Left cardiac atrium (tissue), 4 donors: ENCODE results near the gene ANGPTL4. TPM values are rescaled to one million over a fixed set of nuclear protein-coding genes. Genes with fewer than 3 reads are reported as not detected.
"Not testable (repeated sequence)": the region's sequence is repeated elsewhere in the genome, so short reads cannot be mapped to it uniquely, and the experiment has no call there.

ENCODE experiments used
- ATAC-seq, 2 donors: fragments of 200-7000 bp; cut with Tn5 transposase; one replicate each; pipeline ENCODE4 v1.9.1; 2020; ENCODE audit warnings: mild to moderate bottlenecking in 2 of 2, moderate library complexity in 2 of 2
- DNase-seq: peaks from one replicate; pipeline ENCODE4 v3.0.0-alpha.2; 2020
- intact Hi-C, 2 donors: fragments of 100-400 bp; cut with DNase I; formaldehyde crosslinking; loops; one replicate each; pipeline versions ENCODE4 v1.14.1 to v1.15.1; 2022 to 2023
- total RNA-seq, 2 donors: library from RNA; stranded (reverse); fragmentation: NEBNext Ultra II Directional; extraction: Animal tissue kit (Norgen Biotek cat#: 25700); gene quantifications; one replicate each; pipeline ENCODE4 v1.2.1, GENCODE V29; 2021
- donor health status: DM: no; HTN: yes; CAD: no.
- donor health status: DM: no; HTN: yes; CAD: no; lungs with severe emphysema.
- donor health status: DM: yes; HTN: yes; CAD: no.
- donor health status: Dilated cardiomyopathy.

Gene ANGPTL4
- total RNA-seq, 2 donors from 2014 or later = 16.3 to 81.6 TPM

GRCh38 chr19:8397746-8398310 lies 33.9 kb downstream of the ANGPTL4 start:
- intact Hi-C loops = loop anchor here (2.0 to 5.0 kb wide), 2 partner anchors 43 to 46 kb away; no protein-coding TSS in a partner anchor
- peak in 1 of 2 donors; percentile 6 for ATAC-seq
- DNase-seq = no peak

DNA sequence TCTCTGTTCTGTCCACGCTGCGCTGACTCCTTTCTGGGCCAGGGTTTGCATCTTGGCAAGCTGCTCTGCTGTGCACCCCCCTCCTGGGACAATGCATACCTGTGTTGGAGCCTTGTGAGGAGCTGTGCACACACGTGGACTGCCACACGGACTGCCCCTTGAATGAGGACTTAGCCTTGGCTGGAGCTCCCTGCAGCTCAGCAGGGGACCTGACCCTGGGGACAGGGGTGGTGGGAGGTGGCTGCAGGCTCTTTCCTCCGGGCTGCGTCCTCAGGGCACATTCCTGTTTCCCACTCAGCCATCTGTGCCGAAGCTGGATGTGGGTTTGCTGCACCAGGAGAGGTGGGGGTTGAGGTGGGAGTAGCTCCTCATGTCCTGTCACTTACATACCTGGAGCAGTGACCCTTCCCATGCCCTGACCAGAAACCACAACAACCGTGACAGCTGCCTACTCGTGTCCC lies 34.4 kb downstream of the ANGPTL4 start:
- DNase-seq (no peak), ATAC-seq (no peak)
- intact Hi-C loops = loop anchor here in 1 of 2 donors (5.0 kb wide), 1 partner anchor 46 kb away; no protein-coding TSS in a partner anchor

GRCh38 chr19:8399681-8400188 lies 35.8 kb downstream of the ANGPTL4 start:
- no peak for ATAC-seq
- intact Hi-C loops = loop anchor here in 1 of 2 donors (5.0 kb wide), 1 partner anchor 47 kb away; no protein-coding TSS in a partner anchor

DNA sequence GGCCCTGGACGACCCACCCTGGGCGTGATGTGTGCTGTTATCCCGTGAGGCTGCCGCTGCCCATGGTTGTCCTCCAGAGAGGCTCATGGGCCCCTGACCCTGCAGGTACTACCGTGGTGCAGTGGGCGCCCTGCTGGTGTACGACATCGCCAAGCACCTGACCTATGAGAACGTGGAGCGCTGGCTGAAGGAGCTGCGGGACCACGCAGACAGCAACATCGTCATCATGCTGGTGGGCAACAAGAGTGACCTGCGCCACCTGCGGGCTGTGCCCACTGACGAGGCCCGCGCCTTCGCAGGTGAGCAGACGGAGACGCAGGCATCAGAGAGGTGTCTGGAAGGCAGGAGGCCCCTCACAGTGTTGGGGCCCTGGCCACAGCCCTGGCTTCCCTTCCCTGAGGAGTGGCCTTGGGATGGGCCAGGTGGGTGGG lies 38.0 kb downstream of the ANGPTL4 start:
- DNase-seq (no peak), ATAC-seq (no peak)
- intact Hi-C loops = no loop called here

More at GRCh38 chr19:8399681-8400188, 35.8 kb downstream of the ANGPTL4 start:
- DNase-seq = no peak

DNA sequence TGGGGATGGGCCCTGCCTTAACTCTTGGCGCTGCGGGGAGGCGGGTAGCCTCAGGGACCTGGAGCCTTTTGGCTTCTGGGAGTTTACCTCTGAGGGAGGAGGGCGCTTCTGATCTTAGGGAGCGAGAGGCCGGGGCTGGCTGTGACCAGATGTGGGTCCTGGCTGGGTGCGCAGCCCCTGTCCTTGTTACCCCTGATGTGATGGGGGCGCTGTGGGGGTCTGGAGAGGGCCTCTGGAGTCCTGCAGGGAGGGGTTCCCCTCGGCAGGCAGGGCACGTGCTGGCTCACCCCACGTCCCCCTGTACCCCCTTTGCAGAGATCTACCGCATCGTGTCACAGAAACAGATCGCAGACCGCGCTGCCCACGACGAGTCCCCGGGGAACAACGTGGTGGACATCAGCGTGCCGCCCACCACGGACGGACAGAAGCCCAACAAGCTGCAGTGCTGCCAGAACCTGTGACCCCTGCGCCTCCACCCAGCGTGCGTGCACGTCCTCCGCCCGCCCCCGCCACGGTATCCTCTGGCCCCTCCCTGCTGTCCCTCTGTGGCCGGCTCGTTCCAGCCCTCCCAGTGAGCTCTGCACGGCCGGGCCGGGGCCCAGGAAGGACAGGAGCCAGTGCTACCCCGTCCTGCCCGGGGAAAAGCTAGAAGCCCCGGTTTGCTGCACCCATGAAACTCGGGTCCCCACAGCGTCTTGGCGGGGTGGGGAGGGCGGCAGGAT lies 39.3 kb downstream of the ANGPTL4 start:
- ATAC-seq = no peak
- DNase-seq = no peak
- intact Hi-C loops = no loop called here

DNA sequence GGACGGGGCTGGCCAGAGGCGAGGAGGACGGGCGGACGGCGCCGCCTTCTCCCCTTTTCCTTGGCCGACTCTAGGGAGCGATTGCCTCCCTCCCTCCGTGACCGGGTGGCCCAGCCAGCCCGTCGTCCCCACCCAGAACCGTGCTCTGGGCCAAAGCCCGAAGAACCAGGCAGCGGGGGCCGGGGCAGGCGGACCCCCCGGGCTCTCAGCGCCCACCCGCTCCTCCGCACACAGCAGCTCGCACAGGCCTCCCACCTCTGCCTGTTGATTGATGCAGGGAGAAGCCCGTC lies 39.8 kb downstream of the ANGPTL4 start:
- DNase-seq = no peak
- intact Hi-C loops = no loop called here
- ATAC-seq = no peak

DNA sequence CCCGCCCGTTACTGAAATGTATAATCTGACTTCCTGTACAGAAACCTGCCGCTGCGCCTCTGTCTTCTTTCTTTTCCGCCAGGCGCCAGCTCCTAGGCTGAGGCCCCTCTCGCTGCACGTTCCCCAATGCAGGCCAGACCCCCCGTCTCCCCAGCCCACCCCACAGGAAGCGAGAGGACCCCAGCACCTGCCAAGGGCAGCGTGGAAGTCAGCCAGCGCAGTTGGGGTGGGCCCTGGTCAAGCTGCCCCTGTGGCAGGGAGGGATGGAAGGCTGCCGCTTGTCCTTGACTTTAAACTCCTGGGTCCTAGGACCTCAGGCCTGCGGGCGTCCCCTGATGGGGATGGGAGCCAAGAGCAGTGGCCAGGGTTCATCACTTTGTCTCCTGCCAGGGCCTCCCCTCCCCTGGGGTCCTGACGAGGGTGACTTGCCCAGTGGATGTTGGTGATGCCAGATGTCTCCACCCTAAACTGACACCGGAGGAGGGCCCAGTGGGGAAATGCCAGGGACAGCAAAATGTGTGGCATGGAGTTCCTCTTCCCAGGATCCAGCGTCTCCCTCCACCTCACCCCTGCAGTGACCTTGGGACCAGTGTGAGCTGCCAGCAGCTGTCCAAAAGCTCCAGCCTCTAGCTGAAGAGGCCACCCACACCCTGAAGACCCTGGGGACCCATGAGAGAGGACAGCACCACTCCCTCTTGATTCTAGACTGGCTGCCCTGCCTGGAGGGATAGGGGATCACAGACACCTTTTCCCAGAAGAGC lies 40.6 kb downstream of the ANGPTL4 start:
- DNase-seq (no peak), ATAC-seq (peak; percentile 30 to 57)
- intact Hi-C loops = no loop called here

GRCh38 chr19:8410718-8411117 lies 46.8 kb downstream of the ANGPTL4 start:
- intact Hi-C loops = loop anchor here in 1 of 2 donors (5.0 kb wide), 2 partner anchors 37 to 97 kb away; no protein-coding TSS in a partner anchor

GRCh38 chr19:8412783-8413628 lies 49.1 kb downstream of the ANGPTL4 start, which contains the start of gene MARCHF2:
Gene MARCHF2, plus strand, starts transcription at chr19:8413305. Its CDS starts 8,536 bp downstream, at chr19:8421841.
- ATAC-seq (peak; percentile 99 to 100), DNase-seq (peak; percentile 98)
- intact Hi-C loops = loop anchor here in 1 of 2 donors (5.0 kb wide), 2 partner anchors 34 to 94 kb away; no protein-coding TSS in a partner anchor

More at GRCh38 chr19:8410718-8411117, 46.8 kb downstream of the ANGPTL4 start:
- not testable (repeated sequence) for DNase-seq, ATAC-seq

GRCh38 chr19:8413629-8413995 lies 49.7 kb downstream of the ANGPTL4 start:
- intact Hi-C loops = loop anchor here in 1 of 2 donors (5.0 kb wide), 2 partner anchors 34 to 94 kb away; no protein-coding TSS in a partner anchor

GRCh38 chr19:8416796-8417195 lies 52.8 kb downstream of the ANGPTL4 start:
- DNase-seq (no peak), ATAC-seq (no peak)
- intact Hi-C loops = no loop called here

More at GRCh38 chr19:8413629-8413995, 49.7 kb downstream of the ANGPTL4 start:
- ATAC-seq (no peak), DNase-seq (no peak)

GRCh38 chr19:8421484-8422461 lies 57.8 kb downstream of the ANGPTL4 start:
- DNase-seq = no peak
- intact Hi-C loops = loop anchor here in 1 of 2 donors (5.0 kb wide), 1 partner anchor 41 kb away; no protein-coding TSS in a partner anchor
- no peak for ATAC-seq

- peak; percentile 98 to 99 for ATAC-seq
- intact Hi-C loops = loop anchor here in 1 of 2 donors (5.0 kb wide), 1 partner anchor 38 kb away; no protein-coding TSS in a partner anchor
These were observed 59.9 kb downstream of the ANGPTL4 start for GRCh38 chr19:8423817-8424223.

More at GRCh38 chr19:8423817-8424223, 59.9 kb downstream of the ANGPTL4 start:
- DNase-seq = peak; percentile 95
